Activated B cell treated with CpG ODN at 0.5 μM for 24 hours (primary cell): ENCODE measurements around the gene LCE7A. TPM values are rescaled to one million over a fixed set of nuclear protein-coding genes. Genes with fewer than 3 reads are reported as not detected.

Experiments
- ATAC-seq: fragments of 200-7000 bp; cut with Tn5 transposase; one replicate; pipeline ENCODE4 v1.10.0; 2021; ENCODE audit warnings: low read depth, mild to moderate bottlenecking, moderate library complexity
- CTCF ChIA-PET: fragments of 350-600 bp; sonication (Branson Sonifier 250); formaldehyde crosslinking; loops from one replicate; lab custom pipeline; 2021; ENCODE audit warnings: antibody characterized with exemption; lab: Charles Lee
- POLR2A ChIA-PET: fragments of 350-600 bp; sonication (Branson Sonifier 250); formaldehyde crosslinking; loops from one replicate; lab custom pipeline; 2021; ENCODE audit warnings: antibody characterized with exemption; lab: Charles Lee
- DNase-seq: peaks from one replicate; pipeline ENCODE4 v3.0.0; 2022
- H3K27ac Mint-ChIP-seq: one replicate; pipeline ENCODE4 v1.8.0; 2020; ENCODE audit warnings: mixed read lengths
- H3K27me3 Mint-ChIP-seq: one replicate; pipeline ENCODE4 v1.8.0; 2021; ENCODE audit warnings: mixed read lengths
- H3K36me3 Mint-ChIP-seq: one replicate; pipeline ENCODE4 v1.8.0; 2021; ENCODE audit warnings: low read depth, mixed read lengths
- H3K4me1 Mint-ChIP-seq: one replicate; pipeline ENCODE4 v1.8.0; 2021; ENCODE audit warnings: mixed read lengths
- H3K4me3 Mint-ChIP-seq: one replicate; pipeline ENCODE4 v1.8.0; 2020; ENCODE audit warnings: mild to moderate bottlenecking, mixed read lengths
- H3K9me3 Mint-ChIP-seq: one replicate; pipeline ENCODE4 v1.8.0; 2020; ENCODE audit warnings: mixed read lengths
- intact Hi-C: fragments of 100-400 bp; cut with micrococcal nuclease; formaldehyde crosslinking; loops from one replicate; pipeline ENCODE4 v1.15.1; 2024
- total RNA-seq: library from RNA; stranded (reverse); gene quantifications from 2 replicates; pipeline ENCODE4 v1.2.3, GENCODE V29; 2022
- TF ChIP-seq, protein P1 (sequence below): fragments of 200-600 bp; IDR thresholded peaks from one replicate; pipeline ENCODE4 v1.8.0; 2022; ENCODE audit warnings: antibody characterized with exemption, mild to moderate bottlenecking

The LCE7A gene
- total RNA-seq, 1 donor from 2014 or later, result not detected

DNA sequence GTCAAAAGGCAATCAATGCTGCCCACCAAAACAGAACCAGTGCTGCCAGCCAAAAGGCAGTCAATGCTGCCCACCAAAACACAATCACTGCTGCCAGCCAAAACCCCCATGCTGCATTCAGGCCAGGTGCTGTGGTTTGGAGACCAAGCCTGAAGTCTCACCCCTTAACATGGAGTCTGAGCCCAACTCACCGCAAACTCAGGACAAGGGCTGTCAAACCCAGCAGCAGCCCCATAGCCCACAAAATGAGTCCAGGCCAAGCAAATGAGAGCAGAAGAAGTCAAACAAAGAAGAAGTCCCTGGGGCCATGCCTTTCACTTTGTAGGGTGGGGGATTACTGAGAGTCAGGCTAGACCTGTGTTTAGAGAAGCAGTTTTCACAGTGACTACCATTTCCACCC, 24.7 kb downstream of the LCE7A start:
- H3K4me1 Mint-ChIP-seq, result no peaks in the 10 kb centered on the region
- POLR2A ChIA-PET, result no interaction called here
- H3K9me3 Mint-ChIP-seq, result no peaks in the 10 kb centered on the region
- TF ChIP-seq, protein P1, sequence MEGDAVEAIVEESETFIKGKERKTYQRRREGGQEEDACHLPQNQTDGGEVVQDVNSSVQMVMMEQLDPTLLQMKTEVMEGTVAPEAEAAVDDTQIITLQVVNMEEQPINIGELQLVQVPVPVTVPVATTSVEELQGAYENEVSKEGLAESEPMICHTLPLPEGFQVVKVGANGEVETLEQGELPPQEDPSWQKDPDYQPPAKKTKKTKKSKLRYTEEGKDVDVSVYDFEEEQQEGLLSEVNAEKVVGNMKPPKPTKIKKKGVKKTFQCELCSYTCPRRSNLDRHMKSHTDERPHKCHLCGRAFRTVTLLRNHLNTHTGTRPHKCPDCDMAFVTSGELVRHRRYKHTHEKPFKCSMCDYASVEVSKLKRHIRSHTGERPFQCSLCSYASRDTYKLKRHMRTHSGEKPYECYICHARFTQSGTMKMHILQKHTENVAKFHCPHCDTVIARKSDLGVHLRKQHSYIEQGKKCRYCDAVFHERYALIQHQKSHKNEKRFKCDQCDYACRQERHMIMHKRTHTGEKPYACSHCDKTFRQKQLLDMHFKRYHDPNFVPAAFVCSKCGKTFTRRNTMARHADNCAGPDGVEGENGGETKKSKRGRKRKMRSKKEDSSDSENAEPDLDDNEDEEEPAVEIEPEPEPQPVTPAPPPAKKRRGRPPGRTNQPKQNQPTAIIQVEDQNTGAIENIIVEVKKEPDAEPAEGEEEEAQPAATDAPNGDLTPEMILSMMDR, result no peak
- DNase-seq (no peak), ATAC-seq (no peak)
- intact Hi-C loops, result no loop called here
- no peaks in the 10 kb centered on the region for H3K36me3 Mint-ChIP-seq
- CTCF ChIA-PET, result no interaction called here
- H3K27me3 Mint-ChIP-seq, result no peaks in the 10 kb centered on the region
- no peak overlapping the region for H3K4me3 Mint-ChIP-seq
- no peak overlapping the region for H3K27ac Mint-ChIP-seq

GRCh38 chr1:152884966-152885624, 25.3 kb downstream of the LCE7A start:
- Mint-ChIP-seq H3K27me3 (no peaks in the 10 kb centered on the region), H3K4me3 (no peak overlapping the region), H3K9me3 (no peaks in the 10 kb centered on the region), H3K27ac (no peak overlapping the region), H3K36me3 (no peaks in the 10 kb centered on the region), H3K4me1 (no peaks in the 10 kb centered on the region)
- ATAC-seq (no peak), DNase-seq (no peak)
- intact Hi-C loops, result no loop called here
- TF ChIP-seq, protein P1, result no peak
- ChIA-PET CTCF (no interaction called here), POLR2A (no interaction called here)

GRCh38 chr1:152886085-152886484, 26.3 kb downstream of the LCE7A start:
- no peaks in the 10 kb centered on the region for H3K9me3 Mint-ChIP-seq
- CTCF ChIA-PET, result no interaction called here
- no peaks in the 10 kb centered on the region for H3K36me3 Mint-ChIP-seq
- POLR2A ChIA-PET, result no interaction called here
- intact Hi-C loops, result no loop called here
- TF ChIP-seq, protein P1, result no peak
- no peaks in the 10 kb centered on the region for H3K4me1 Mint-ChIP-seq
- no peaks in the 10 kb centered on the region for H3K27me3 Mint-ChIP-seq
- DNase-seq (no peak), ATAC-seq (no peak)
- H3K27ac Mint-ChIP-seq, result no peak overlapping the region
- H3K4me3 Mint-ChIP-seq, result no peak overlapping the region

DNA sequence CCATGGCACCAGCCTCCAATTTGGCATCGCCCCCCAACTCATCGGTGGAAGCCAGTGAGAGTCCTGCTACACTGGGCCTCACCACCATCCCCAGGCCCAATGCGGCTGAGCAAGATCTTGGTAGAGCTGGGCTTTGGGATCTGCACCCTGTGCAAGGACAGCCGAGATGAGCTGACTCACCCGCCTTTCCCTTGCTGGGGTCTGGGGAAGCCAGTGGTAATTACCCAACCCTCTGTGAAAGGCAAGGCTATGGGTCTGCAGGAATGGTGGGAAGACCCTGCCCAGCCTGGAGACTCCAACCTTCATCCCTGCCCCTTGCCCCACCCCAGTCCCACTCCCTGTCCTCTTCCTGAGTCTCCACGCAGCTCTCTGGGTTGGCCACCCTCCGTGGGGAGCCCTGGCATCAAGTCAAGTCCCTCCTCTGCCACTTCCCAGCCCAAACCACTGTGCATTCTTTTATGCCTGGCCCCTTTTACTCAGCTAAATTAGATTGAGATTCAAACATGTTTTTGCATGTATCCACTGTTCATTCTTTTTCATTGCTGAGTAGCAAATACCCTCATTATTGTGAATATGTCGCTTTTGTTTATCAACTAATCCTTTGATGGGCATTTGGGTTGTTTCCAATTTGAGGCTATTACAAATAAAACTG, 27.1 kb downstream of the LCE7A start:
- Mint-ChIP-seq H3K4me1 (no peaks in the 10 kb centered on the region), H3K9me3 (no peaks in the 10 kb centered on the region), H3K36me3 (no peaks in the 10 kb centered on the region), H3K27ac (no peak overlapping the region), H3K4me3 (no peak overlapping the region), H3K27me3 (peaks cover 4% of the 10 kb centered on the region)
- CTCF ChIA-PET, result no interaction called here
- TF ChIP-seq, protein P1, result no peak
- ATAC-seq, result no peak
- intact Hi-C loops, result no loop called here
- no peak for DNase-seq
- POLR2A ChIA-PET, result no interaction called here

- TF ChIP-seq, protein P1, result no peak
- Mint-ChIP-seq H3K27ac (no peak overlapping the region), H3K27me3 (peaks cover 4% of the 10 kb centered on the region), H3K4me3 (no peak overlapping the region), H3K4me1 (no peaks in the 10 kb centered on the region), H3K9me3 (no peaks in the 10 kb centered on the region), H3K36me3 (no peaks in the 10 kb centered on the region)
- POLR2A ChIA-PET, result interaction anchor here (0.8 kb wide), 1 partner anchor 357 kb away, joined by 6 read pairs; no protein-coding TSS in a partner anchor
- ATAC-seq (no peak), DNase-seq (no peak)
- intact Hi-C loops, result no loop called here
- CTCF ChIA-PET, result no interaction called here
Observed at GRCh38 chr1:152888126-152888525, 28.3 kb downstream of the LCE7A start.
